H1 (cell line): ENCODE data around the gene FBLIM1. TPM values are rescaled to one million over a fixed set of nuclear protein-coding genes. Genes with fewer than 3 reads are reported as not detected.

ENCODE experiments used
- CTCF ChIA-PET: fragments of 300-600 bp; sonication (Branson Sonifier 250); formaldehyde crosslinking; loops from one replicate; lab custom pipeline; 2021; ENCODE audit not compliant: partially characterized antibody; lab: Charles Lee
- POLR2A ChIA-PET: fragments of 300-600 bp; sonication (Branson Sonifier 250); formaldehyde crosslinking; loops from one replicate; lab custom pipeline; 2021; ENCODE audit warnings: inconsistent platforms; ENCODE audit not compliant: partially characterized antibody; lab: Charles Lee
- DNase-seq, 2 experiments: peaks; one replicate each; pipeline versions ENCODE4 v3.0.0 to v3.0.0-alpha.2; 2010 to 2022; ENCODE audit warnings: low spot score in 2 of 2, low read depth in 1 of 2, mixed read lengths in 1 of 2
- FAIRE-seq: peaks from 2 replicates; lab custom pipeline; 2011; peaks lifted over from hg19 to GRCh38; lab: Jason Lieb, UNC
- H2AFZ ChIP-seq: 2 replicates; pipeline ENCODE4 v1.8.1; 2012; ENCODE audit warnings: low read length, inconsistent platforms
- H2AK5ac ChIP-seq: 2 replicates; pipeline ENCODE4 v1.6.1; 2013; ENCODE audit warnings: low read depth, low read length
- H2BK120ac ChIP-seq: replicated peaks from 2 replicates; pipeline ENCODE3; 2013; ENCODE audit warnings: low read depth, low read length, inconsistent platforms
- H2BK12ac ChIP-seq: 2 replicates; pipeline ENCODE4 v1.6.1; 2013; ENCODE audit warnings: low read depth, low read length
- H2BK15ac ChIP-seq: 2 replicates; pipeline ENCODE4 v1.6.1; 2013; ENCODE audit warnings: low read length
- H2BK20ac ChIP-seq: 2 replicates; pipeline ENCODE4 v1.6.1; 2013; ENCODE audit warnings: low read length
- H2BK5ac ChIP-seq: 2 replicates; pipeline ENCODE4 v1.6.1; 2013; ENCODE audit warnings: low read depth, low read length
- H3K14ac ChIP-seq: 2 replicates; pipeline ENCODE4 v1.6.1; 2013; ENCODE audit warnings: inconsistent platforms; ENCODE audit not compliant: insufficient read length
- H3K18ac ChIP-seq: 2 replicates; pipeline ENCODE4 v1.6.1; 2013; ENCODE audit warnings: low read length; ENCODE audit errors: extremely low read depth
- H3K23ac ChIP-seq: 2 replicates; pipeline ENCODE4 v1.6.1; 2013; ENCODE audit warnings: inconsistent platforms; ENCODE audit not compliant: insufficient read length
- H3K23me2 ChIP-seq: 2 replicates; pipeline ENCODE4 v1.6.1; 2013; ENCODE audit warnings: low read depth, low read length
- H3K27ac ChIP-seq: 2 replicates; pipeline ENCODE4 v1.6.1; 2011; ENCODE audit warnings: low read depth, low read length, inconsistent platforms
- H3K27me3 ChIP-seq, 4 experiments: replicated peaks in 1 of 4; 1 replicate in 1 of 4; 2 replicates in 3 of 4; pipeline versions ENCODE4 v1.6.1 to v1.8.1; 2011 to 2013; ENCODE audit warnings: low read length in 3 of 4, mild to moderate bottlenecking in 3 of 4, inconsistent platforms in 2 of 4, mixed read lengths in 2 of 4, moderate library complexity in 1 of 4; ENCODE audit not compliant: control insufficient read depth in 3 of 4, insufficient read depth in 3 of 4; ENCODE audit errors: extremely low read depth in 1 of 4
- H3K36me3 ChIP-seq, 4 experiments: 2 replicates each; pipeline versions ENCODE4 v1.6.1 to v1.8.1; 2011 to 2013; ENCODE audit warnings: mild to moderate bottlenecking in 4 of 4, low read length in 3 of 4, moderate library complexity in 2 of 4, control low read depth in 1 of 4, inconsistent platforms in 1 of 4; ENCODE audit not compliant: insufficient read depth in 4 of 4, control insufficient read depth in 2 of 4
- H3K4ac ChIP-seq: replicated peaks from 2 replicates; pipeline ENCODE3; 2013; ENCODE audit warnings: low read length, low read depth, mixed read lengths, inconsistent platforms; ENCODE audit not compliant: insufficient read length
- H3K4me1 ChIP-seq, 4 experiments: replicated peaks in 1 of 4; 1 replicate in 1 of 4; 2 replicates in 3 of 4; pipeline versions ENCODE4 v1.6.1 to v1.8.1; 2011 to 2013; ENCODE audit warnings: low read length in 3 of 4, inconsistent platforms in 2 of 4, mixed read lengths in 1 of 4; ENCODE audit not compliant: insufficient read depth in 4 of 4, control insufficient read depth in 3 of 4
- H3K4me2 ChIP-seq, 2 experiments: 2 replicates each; pipeline versions ENCODE4 v1.6.1 to v1.8.1; 2011 to 2013; ENCODE audit warnings: low read depth in 2 of 2, low read length in 2 of 2, control low read depth in 1 of 2, inconsistent platforms in 1 of 2, mild to moderate bottlenecking in 1 of 2; ENCODE audit not compliant: insufficient read depth in 1 of 2
- H3K4me3 ChIP-seq, 4 experiments: fragments of 200-600, 300-600 bp in 1 of 4; sonication (generic), shearing (Covaris generic), sonication (Bioruptor Twin) in 1 of 4; 2 replicates each; pipeline versions ENCODE4 v1.5.1 to v1.8.1; 2011 to 2016; ENCODE audit warnings: low read length in 4 of 4, low read depth in 3 of 4, control low read depth in 2 of 4, inconsistent platforms in 2 of 4, mild to moderate bottlenecking in 2 of 4, mixed read lengths in 1 of 4, moderate library complexity in 1 of 4; ENCODE audit not compliant: insufficient read depth in 2 of 4; ENCODE audit errors: extremely low read depth in 1 of 4
- H3K56ac ChIP-seq: replicated peaks from 2 replicates; pipeline ENCODE3; 2013; ENCODE audit warnings: low read depth, mild to moderate bottlenecking, mixed read lengths, low read length, inconsistent platforms; ENCODE audit not compliant: insufficient read length
- H3K79me1 ChIP-seq: 2 replicates; pipeline ENCODE4 v1.6.1; 2013; ENCODE audit warnings: low read depth, low read length, control low read depth
- H3K79me2 ChIP-seq, 2 experiments: 2 replicates each; pipeline versions ENCODE4 v1.6.1 to v1.8.1; 2012 to 2013; ENCODE audit warnings: low read length in 2 of 2, mild to moderate bottlenecking in 2 of 2, inconsistent platforms in 1 of 2; ENCODE audit not compliant: insufficient read depth in 2 of 2, control insufficient read depth in 1 of 2
- H3K9ac ChIP-seq, 4 experiments: replicated peaks in 1 of 4; 1 replicate in 1 of 4; 2 replicates in 3 of 4; pipeline versions ENCODE4 v1.6.1 to v1.8.1; 2011 to 2013; ENCODE audit warnings: low read depth in 3 of 4, low read length in 3 of 4, control low read depth in 2 of 4, mild to moderate bottlenecking in 2 of 4, moderate library complexity in 2 of 4, inconsistent platforms in 1 of 4; ENCODE audit errors: extremely low read depth in 1 of 4
- H3K9me3 ChIP-seq, 2 experiments: 2 replicates each; pipeline versions ENCODE4 v1.6.1 to v1.8.1; 2012 to 2013; ENCODE audit warnings: mild to moderate bottlenecking in 2 of 2, moderate library complexity in 2 of 2, control low read depth in 1 of 2, inconsistent platforms in 1 of 2, low read depth in 1 of 2, low read length in 1 of 2, mixed read lengths in 1 of 2; ENCODE audit not compliant: insufficient read depth in 2 of 2
- H4K20me1 ChIP-seq, 2 experiments: replicated peaks in 1 of 2; 2 replicates each; pipeline versions ENCODE3 to v1.8.1; 2011 to 2013; ENCODE audit warnings: inconsistent platforms in 2 of 2, low read length in 2 of 2, mild to moderate bottlenecking in 1 of 2; ENCODE audit not compliant: insufficient read depth in 2 of 2, control insufficient read depth in 1 of 2
- H4K5ac ChIP-seq: 2 replicates; pipeline ENCODE4 v1.6.1; 2013; ENCODE audit warnings: low read length, low read depth, mixed read lengths, inconsistent platforms; ENCODE audit not compliant: insufficient read length
- H4K8ac ChIP-seq: 2 replicates; pipeline ENCODE4 v1.8.0; 2013; ENCODE audit warnings: mild to moderate bottlenecking, moderate library complexity, low read length, inconsistent platforms; ENCODE audit not compliant: insufficient read depth; ENCODE audit errors: extremely low read depth
- H4K91ac ChIP-seq: replicated peaks from 2 replicates; pipeline ENCODE3; 2013; ENCODE audit warnings: low read length, mixed read lengths, inconsistent platforms; ENCODE audit not compliant: insufficient read length
- JUND ChIP-seq: IDR thresholded peaks from 2 replicates; pipeline ENCODE4 v1.6.1; 2011; ENCODE audit warnings: mild to moderate bottlenecking, improper control_type of control experiment, low read length
- RBBP5 ChIP-seq: IDR thresholded peaks from 2 replicates; pipeline ENCODE4 v1.7.1; 2012; ENCODE audit warnings: low read depth, mild to moderate bottlenecking, inconsistent platforms, low read length, moderate library complexity, borderline replicate concordance
- SIN3A ChIP-seq, 2 experiments: IDR thresholded peaks in 1 of 2; conservative IDR thresholded peaks in 1 of 2; 2 replicates each; pipeline ENCODE4 v1.6.1; 2011 to 2012; ENCODE audit warnings: low read length in 2 of 2, improper control_type of control experiment in 1 of 2, low read depth in 1 of 2, mild to moderate bottlenecking in 1 of 2
- WGBS, 2 experiments: shearing (Covaris generic) in 1 of 2; methylation state at CpG; one replicate each; pipeline versions ENCODE4 v1.1.6 to v1.1.7; 2013 to 2015; ENCODE audit warnings: low lambda C conversion rate in 2 of 2, mixed read lengths in 2 of 2, inconsistent platforms in 1 of 2, low coverage in 1 of 2, missing lambda C conversion rate in 1 of 2; ENCODE audit not compliant: insufficient replicate concordance in 2 of 2, insufficient coverage in 1 of 2, insufficient read length in 1 of 2; ENCODE audit errors: extremely low coverage in 1 of 2, missing lambda C conversion rate in 1 of 2; 5-methylcytosine and 5-hydroxymethylcytosine counted together
- polyA plus RNA-seq, 7 experiments: library from polyadenylated mRNA; depleted of rRNA in 3 of 7; stranded (reverse) in 5 of 7; unstranded in 2 of 7; fragments of >200 nt in 5 of 7; fragments of 200-250 nt in 2 of 7; gene quantifications; 1 replicate in 5 of 7; 2 replicates in 1 of 7; 4 replicates in 1 of 7; pipeline versions ENCODE4 v1.2.1 to v1.2.3, GENCODE V29; 2011 to 2013; ENCODE audit warnings: missing spikeins in 2 of 7, mixed read lengths in 2 of 7
- total RNA-seq: library from RNA; stranded (reverse); fragmentation: NEBNext Ultra II Directional; extraction: Animal tissue kit (Norgen Biotek cat#: 25700); gene quantifications from 2 replicates; pipeline ENCODE4 v1.2.1, GENCODE V29; 2021

FBLIM1 gene
- total and polyA plus RNA-seq, 2 of the 8 experiments (the other 6 are each of a cell fraction or from before 2014, with no cell fraction given): 66.6 to 66.7 TPM

GRCh38 chr1:15748264-15748663 is 10.3 kb upstream of the FBLIM1 start:
- FAIRE-seq: no peak

More at GRCh38 chr1:15748264-15748663, 10.3 kb upstream of the FBLIM1 start:
- H2BK120ac ChIP-seq: no peak overlapping the region
- H3K4me3 ChIP-seq: no peak overlapping the region
- H2AK5ac ChIP-seq: no peak overlapping the region
- no peak overlapping the region for H4K5ac ChIP-seq
- H3K4me2 ChIP-seq: no peak overlapping the region
- H3K14ac ChIP-seq: no peak overlapping the region
- H3K79me2 ChIP-seq: no peaks in the 10 kb centered on the region
- POLR2A ChIA-PET: interaction anchor here (0.9 to 3.3 kb wide), 7 partner anchors 8 to 161 kb away, joined by 3 to 14 read pairs (median 4); partner anchors contain the start of genes FBLIM1 and SLC25A34
- no peak overlapping the region for H4K91ac ChIP-seq
- DNase-seq: no peak
- H2BK5ac ChIP-seq: no peak overlapping the region; the same call in 1 of the 2 replicates
- CTCF ChIA-PET: interaction anchor here (0.6 to 1.2 kb wide), 5 partner anchors 9 to 158 kb away, joined by 3 to 4 read pairs (median 3); no protein-coding TSS in a partner anchor
- no peak overlapping the region for H3K56ac ChIP-seq
- H3K18ac ChIP-seq: no peak overlapping the region
- H3K23me2 ChIP-seq: no peaks in the 10 kb centered on the region
- H3K79me1 ChIP-seq: no peaks in the 10 kb centered on the region
- TF ChIP-seq JUND: no peak
- no peak for TF ChIP-seq SIN3A (conservative IDR thresholded peaks at IDR 0.05 in 1 of 2, IDR thresholded peaks at IDR 0.05 in 1 of 2; ENCODE audit: low read depth in 1 of 2, low read length in 2 of 2)
- TF ChIP-seq RBBP5: no peak
- no peaks in the 10 kb centered on the region for H3K9me3 ChIP-seq
- H3K4me1 ChIP-seq: peaks cover 0 to 7% (median 3%) of the 10 kb centered on the region in 4 experiments; a peak in 5 of 7 replicates
- H2BK12ac ChIP-seq: peak overlapping the region; percentile 60; the same call in 1 of the 2 replicates
- no peak overlapping the region for H3K9ac ChIP-seq
- no peak overlapping the region for H2AFZ ChIP-seq
- no peak overlapping the region for H4K8ac ChIP-seq
- no peaks in the 10 kb centered on the region for H4K20me1 ChIP-seq
- H3K27me3 ChIP-seq: no peaks in the 10 kb centered on the region
- H3K4ac ChIP-seq: no peak overlapping the region
- no peak overlapping the region for H2BK20ac ChIP-seq
- no peak overlapping the region for H3K27ac ChIP-seq
- H3K23ac ChIP-seq: no peak overlapping the region
- no peaks in the 10 kb centered on the region for H3K36me3 ChIP-seq
- 83% methylated on average over 4 of the region's 5 CpGs; no CpG with 5 or more reads in 1 of the 2 experiments for WGBS, 2 experiments
- no peak overlapping the region for H2BK15ac ChIP-seq
